GM23338 (cell line): ENCODE measurements around the gene ZNF446. TPM values are rescaled to one million over a fixed set of nuclear protein-coding genes. Genes with fewer than 3 reads are reported as not detected.

ENCODE experiments used
- ATAC-seq: fragments of 200-7000 bp; cut with Tn5 transposase; 3 replicates; pipeline ENCODE4 v1.9.1; 2020
- DNase-seq: peaks from one replicate; pipeline ENCODE4 v3.0.0-alpha.2; 2015; ENCODE audit warnings: low spot score
- H2AFZ ChIP-seq: fragments of 200-600 bp; sonication (generic); 2 replicates; pipeline ENCODE4 v1.8.0; 2016; ENCODE audit warnings: antibody characterized with exemption, mild to moderate bottlenecking, moderate library complexity
- H3F3A ChIP-seq: fragments of 200-600 bp; sonication (generic); replicated peaks from 2 replicates; pipeline ENCODE4 v1.8.0; 2017; ENCODE audit warnings: antibody characterized with exemption, mixed run types, low read depth
- H3K27ac ChIP-seq: fragments of 200-600 bp; sonication (generic); 2 replicates; pipeline ENCODE4 v1.6.1; 2016; ENCODE audit warnings: low read depth
- H3K27me3 ChIP-seq: fragments of 200-600 bp; sonication (generic); 2 replicates; pipeline ENCODE4 v1.8.0; 2016; ENCODE audit warnings: mild to moderate bottlenecking, mixed run types, moderate library complexity; ENCODE audit not compliant: insufficient read depth
- H3K36me3 ChIP-seq: fragments of 200-600 bp; sonication (generic); 2 replicates; pipeline ENCODE4 v1.8.0; 2016; ENCODE audit warnings: mild to moderate bottlenecking; ENCODE audit not compliant: insufficient read depth
- H3K4me1 ChIP-seq: fragments of 200-600 bp; sonication (generic); 2 replicates; pipeline ENCODE4 v1.8.0; 2016; ENCODE audit warnings: mild to moderate bottlenecking, moderate library complexity; ENCODE audit not compliant: insufficient read depth
- H3K4me2 ChIP-seq: fragments of 200-600 bp; sonication (generic); 2 replicates; pipeline ENCODE4 v1.7.1; 2017; ENCODE audit warnings: mixed run types
- H3K4me3 ChIP-seq: fragments of 200-600 bp; sonication (generic); 2 replicates; pipeline ENCODE4 v1.6.1; 2016; ENCODE audit warnings: mixed run types
- H3K79me2 ChIP-seq: fragments of 200-600 bp; sonication (generic); replicated peaks from 2 replicates; pipeline ENCODE4 v1.8.0; 2017; ENCODE audit warnings: mild to moderate bottlenecking; ENCODE audit not compliant: insufficient read depth
- H3K9me2 ChIP-seq: fragments of 200-600 bp; sonication (generic); 2 replicates; pipeline ENCODE4 v1.8.0; 2017; ENCODE audit not compliant: insufficient read depth
- H4K20me1 ChIP-seq: fragments of 200-600 bp; sonication (generic); replicated peaks from 2 replicates; pipeline ENCODE4 v1.8.0; 2017; ENCODE audit warnings: mild to moderate bottlenecking; ENCODE audit not compliant: insufficient read depth
- H3K27ac Mint-ChIP-seq: 2 replicates; pipeline ENCODE4 v1.8.0; 2020; ENCODE audit warnings: inconsistent platforms, mild to moderate bottlenecking, moderate library complexity, mixed read lengths
- H3K27me3 Mint-ChIP-seq: 3 replicates; pipeline ENCODE4 v1.8.0; 2022; ENCODE audit warnings: low read depth, mild to moderate bottlenecking, moderate library complexity, mixed read lengths, inconsistent platforms; ENCODE audit not compliant: insufficient read depth, poor library complexity
- H3K36me3 Mint-ChIP-seq: 3 replicates; pipeline ENCODE4 v1.8.0; 2021; ENCODE audit warnings: low read depth, mild to moderate bottlenecking, inconsistent platforms, moderate library complexity, mixed read lengths
- H3K4me1 Mint-ChIP-seq: 3 replicates; pipeline ENCODE4 v1.8.0; 2020; ENCODE audit warnings: mild to moderate bottlenecking, inconsistent platforms, mixed read lengths
- H3K4me3 Mint-ChIP-seq: 3 replicates; pipeline ENCODE4 v1.8.0; 2021; ENCODE audit warnings: moderate library complexity, mild to moderate bottlenecking, inconsistent platforms, mixed read lengths
- H3K9me3 Mint-ChIP-seq: 3 replicates; pipeline ENCODE4 v1.8.0; 2020; ENCODE audit warnings: moderate library complexity, mild to moderate bottlenecking, inconsistent platforms, mixed read lengths
- CREB1 ChIP-seq: fragments of 250-450 bp; sonication (Bioruptor Pico); IDR thresholded peaks from 2 replicates; pipeline ENCODE4 v1.5.0; 2020; ENCODE audit warnings: low read depth, mild to moderate bottlenecking, moderate library complexity
- EZH2 ChIP-seq: fragments of 200-600 bp; sonication (generic); IDR thresholded peaks from one replicate; pipeline ENCODE4 v1.8.0; 2017; ENCODE audit warnings: antibody characterized with exemption, mild to moderate bottlenecking, low read depth; ENCODE audit not compliant: unreplicated experiment
- EZH2phosphoT487 ChIP-seq: fragments of 200-600 bp; sonication (generic); IDR thresholded peaks from one replicate; pipeline ENCODE4 v1.8.1; 2018; ENCODE audit warnings: antibody characterized with exemption; ENCODE audit not compliant: unreplicated experiment
- POLR2AphosphoS5 ChIP-seq: IDR thresholded peaks from 2 replicates; pipeline ENCODE4 v1.6.1; 2016; ENCODE audit warnings: antibody characterized with exemption, low read depth
- STAT1 ChIP-seq: IDR thresholded peaks from one replicate; pipeline ENCODE4 v1.6.1; 2016; ENCODE audit warnings: antibody characterized with exemption; ENCODE audit not compliant: unreplicated experiment
- ZNF331 ChIP-seq: fragments of 250-450 bp; sonication (Bioruptor Pico); IDR thresholded peaks from 2 replicates; pipeline ENCODE4 v1.5.0; 2020; ENCODE audit warnings: low read depth, mild to moderate bottlenecking, moderate library complexity
- polyA plus RNA-seq: library from polyadenylated mRNA; unstranded; fragments of >200 nt; fragmentation: Nextera tagmentation; extraction: Ambion mirVana; gene quantifications from 2 replicates; pipeline ENCODE4 v1.2.1, GENCODE V29; 2016
- total RNA-seq: library from RNA; depleted of rRNA; stranded (reverse); fragments of >200 nt; shearing (Covaris generic); gene quantifications from 2 replicates; pipeline ENCODE4 v1.2.3, GENCODE V29; 2014
- TF ChIP-seq, protein P1 (sequence below): fragments of 250-450 bp; sonication (Bioruptor Pico); IDR thresholded peaks from 2 replicates; pipeline ENCODE4 v1.5.0; 2020; ENCODE audit warnings: mild to moderate bottlenecking, moderate library complexity
- TF ChIP-seq, protein P2 (sequence below), 2 experiments: fragments of 200-600 bp in 1 of 2; sonication (generic) in 1 of 2; conservative IDR thresholded peaks; 2 replicates each; pipeline versions ENCODE4 v1.5.1 to v1.6.1; 2016 to 2017; ENCODE audit warnings: antibody characterized with exemption in 2 of 2, low read depth in 2 of 2, mild to moderate bottlenecking in 2 of 2, moderate library complexity in 1 of 2

ZNF446 gene
- total and polyA plus RNA-seq, 2 experiments from 2014 or later, result 2.1 to 5.6 TPM

DNA sequence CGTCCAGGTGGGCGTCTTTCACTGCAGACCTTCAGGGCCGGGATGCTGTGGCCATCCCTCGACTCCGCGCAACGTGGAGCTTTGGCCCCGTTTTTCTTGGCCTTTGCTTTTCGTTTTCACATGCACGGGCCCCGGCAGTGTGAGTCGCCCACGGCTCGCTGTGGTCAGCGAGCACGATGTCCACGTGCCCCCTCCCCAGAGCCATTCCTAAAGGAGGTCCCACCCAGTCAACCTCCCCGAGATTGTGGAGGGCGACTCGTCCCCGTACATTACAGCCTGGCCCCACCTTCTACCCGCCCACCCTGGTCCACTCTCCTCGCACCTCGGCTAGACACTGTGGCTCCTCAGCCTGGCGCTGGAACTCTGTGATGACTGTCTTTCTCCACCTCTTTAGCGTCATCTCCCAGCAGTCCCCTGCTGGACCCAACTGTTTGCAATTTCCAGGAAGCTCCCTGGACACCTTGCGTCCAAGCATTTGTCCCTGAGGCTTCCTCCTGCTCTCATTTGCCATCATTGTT, 405 bp downstream of the ZNF446 start (continued):
- TF ChIP-seq, protein P1, sequence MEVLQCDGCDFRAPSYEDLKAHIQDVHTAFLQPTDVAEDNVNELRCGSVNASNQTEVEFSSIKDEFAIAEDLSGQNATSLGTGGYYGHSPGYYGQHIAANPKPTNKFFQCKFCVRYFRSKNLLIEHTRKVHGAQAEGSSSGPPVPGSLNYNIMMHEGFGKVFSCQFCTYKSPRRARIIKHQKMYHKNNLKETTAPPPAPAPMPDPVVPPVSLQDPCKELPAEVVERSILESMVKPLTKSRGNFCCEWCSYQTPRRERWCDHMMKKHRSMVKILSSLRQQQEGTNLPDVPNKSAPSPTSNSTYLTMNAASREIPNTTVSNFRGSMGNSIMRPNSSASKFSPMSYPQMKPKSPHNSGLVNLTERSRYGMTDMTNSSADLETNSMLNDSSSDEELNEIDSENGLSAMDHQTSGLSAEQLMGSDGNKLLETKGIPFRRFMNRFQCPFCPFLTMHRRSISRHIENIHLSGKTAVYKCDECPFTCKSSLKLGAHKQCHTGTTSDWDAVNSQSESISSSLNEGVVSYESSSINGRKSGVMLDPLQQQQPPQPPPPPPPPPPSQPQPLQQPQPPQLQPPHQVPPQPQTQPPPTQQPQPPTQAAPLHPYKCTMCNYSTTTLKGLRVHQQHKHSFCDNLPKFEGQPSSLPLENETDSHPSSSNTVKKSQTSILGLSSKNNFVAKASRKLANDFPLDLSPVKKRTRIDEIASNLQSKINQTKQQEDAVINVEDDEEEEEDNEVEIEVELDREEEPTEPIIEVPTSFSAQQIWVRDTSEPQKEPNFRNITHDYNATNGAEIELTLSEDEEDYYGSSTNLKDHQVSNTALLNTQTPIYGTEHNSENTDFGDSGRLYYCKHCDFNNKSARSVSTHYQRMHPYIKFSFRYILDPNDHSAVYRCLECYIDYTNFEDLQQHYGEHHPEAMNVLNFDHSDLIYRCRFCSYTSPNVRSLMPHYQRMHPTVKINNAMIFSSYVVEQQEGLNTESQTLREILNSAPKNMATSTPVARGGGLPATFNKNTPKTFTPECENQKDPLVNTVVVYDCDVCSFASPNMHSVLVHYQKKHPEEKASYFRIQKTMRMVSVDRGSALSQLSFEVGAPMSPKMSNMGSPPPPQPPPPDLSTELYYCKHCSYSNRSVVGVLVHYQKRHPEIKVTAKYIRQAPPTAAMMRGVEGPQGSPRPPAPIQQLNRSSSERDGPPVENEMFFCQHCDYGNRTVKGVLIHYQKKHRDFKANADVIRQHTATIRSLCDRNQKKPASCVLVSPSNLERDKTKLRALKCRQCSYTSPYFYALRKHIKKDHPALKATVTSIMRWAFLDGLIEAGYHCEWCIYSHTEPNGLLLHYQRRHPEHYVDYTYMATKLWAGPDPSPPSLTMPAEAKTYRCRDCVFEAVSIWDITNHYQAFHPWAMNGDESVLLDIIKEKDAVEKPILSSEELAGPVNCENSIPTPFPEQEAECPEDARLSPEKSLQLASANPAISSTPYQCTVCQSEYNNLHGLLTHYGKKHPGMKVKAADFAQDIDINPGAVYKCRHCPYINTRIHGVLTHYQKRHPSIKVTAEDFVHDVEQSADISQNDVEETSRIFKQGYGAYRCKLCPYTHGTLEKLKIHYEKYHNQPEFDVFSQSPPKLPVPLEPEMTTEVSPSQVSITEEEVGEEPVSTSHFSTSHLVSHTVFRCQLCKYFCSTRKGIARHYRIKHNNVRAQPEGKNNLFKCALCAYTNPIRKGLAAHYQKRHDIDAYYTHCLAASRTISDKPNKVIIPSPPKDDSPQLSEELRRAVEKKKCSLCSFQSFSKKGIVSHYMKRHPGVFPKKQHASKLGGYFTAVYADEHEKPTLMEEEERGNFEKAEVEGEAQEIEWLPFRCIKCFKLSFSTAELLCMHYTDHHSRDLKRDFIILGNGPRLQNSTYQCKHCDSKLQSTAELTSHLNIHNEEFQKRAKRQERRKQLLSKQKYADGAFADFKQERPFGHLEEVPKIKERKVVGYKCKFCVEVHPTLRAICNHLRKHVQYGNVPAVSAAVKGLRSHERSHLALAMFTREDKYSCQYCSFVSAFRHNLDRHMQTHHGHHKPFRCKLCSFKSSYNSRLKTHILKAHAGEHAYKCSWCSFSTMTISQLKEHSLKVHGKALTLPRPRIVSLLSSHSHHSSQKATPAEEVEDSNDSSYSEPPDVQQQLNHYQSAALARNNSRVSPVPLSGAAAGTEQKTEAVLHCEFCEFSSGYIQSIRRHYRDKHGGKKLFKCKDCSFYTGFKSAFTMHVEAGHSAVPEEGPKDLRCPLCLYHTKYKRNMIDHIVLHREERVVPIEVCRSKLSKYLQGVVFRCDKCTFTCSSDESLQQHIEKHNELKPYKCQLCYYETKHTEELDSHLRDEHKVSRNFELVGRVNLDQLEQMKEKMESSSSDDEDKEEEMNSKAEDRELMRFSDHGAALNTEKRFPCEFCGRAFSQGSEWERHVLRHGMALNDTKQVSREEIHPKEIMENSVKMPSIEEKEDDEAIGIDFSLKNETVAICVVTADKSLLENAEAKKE, result no peak
- no peak for TF ChIP-seq STAT1
- TF ChIP-seq ZNF331 (CRISPR knock-in tag), result no peak
- TF ChIP-seq CREB1, result no peak
- TF ChIP-seq EZH2phosphoT487, result no peak
- TF ChIP-seq EZH2, result no peak
- TF ChIP-seq POLR2AphosphoS5, result no peak

DNA sequence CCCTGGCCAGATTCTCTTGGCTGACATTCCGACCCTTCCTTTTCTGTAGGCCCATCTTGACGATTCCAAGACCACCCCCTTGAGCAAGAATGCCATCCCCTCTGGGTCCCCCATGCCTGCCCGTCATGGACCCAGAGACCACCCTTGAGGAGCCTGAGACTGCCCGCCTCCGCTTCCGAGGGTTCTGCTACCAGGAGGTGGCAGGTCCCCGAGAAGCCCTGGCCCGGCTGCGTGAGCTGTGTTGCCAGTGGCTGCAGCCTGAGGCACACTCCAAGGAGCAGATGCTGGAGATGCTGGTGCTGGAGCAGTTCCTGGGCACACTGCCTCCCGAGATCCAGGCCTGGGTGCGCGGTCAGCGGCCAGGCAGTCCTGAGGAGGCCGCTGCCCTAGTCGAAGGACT, 978 bp downstream of the ZNF446 start:
- Mint-ChIP-seq H3K4me3 (peak overlapping the region; percentile 93), H3K36me3 (peaks cover 8% of the 10 kb centered on the region), H3K27me3 (peaks cover 25% of the 10 kb centered on the region), H3K9me3 (no peaks in the 10 kb centered on the region; the same call in 2 of the 3 replicates), H3K27ac (peak overlapping the region; percentile 85), H3K4me1 (peaks cover 10% of the 10 kb centered on the region)
- ATAC-seq (no peak), DNase-seq (no peak)
- Histone ChIP-seq H3K79me2 (no peaks in the 10 kb centered on the region), H3K4me1 (peaks cover 4% of the 10 kb centered on the region; the same call in 1 of the 2 replicates), H3K27ac (no peak overlapping the region), H3K9me2 (no peaks in the 10 kb centered on the region), H2AFZ (no peak overlapping the region), H3K4me2 (peak overlapping the region; percentile 94), H4K20me1 (no peaks in the 10 kb centered on the region; the same call in 1 of the 2 replicates), H3K4me3 (peak overlapping the region; percentile 82), H3F3A (peaks cover 13% of the 10 kb centered on the region), H3K36me3 (no peaks in the 10 kb centered on the region), H3K27me3 (no peaks in the 10 kb centered on the region)
- TF ChIP-seq, protein P2, sequence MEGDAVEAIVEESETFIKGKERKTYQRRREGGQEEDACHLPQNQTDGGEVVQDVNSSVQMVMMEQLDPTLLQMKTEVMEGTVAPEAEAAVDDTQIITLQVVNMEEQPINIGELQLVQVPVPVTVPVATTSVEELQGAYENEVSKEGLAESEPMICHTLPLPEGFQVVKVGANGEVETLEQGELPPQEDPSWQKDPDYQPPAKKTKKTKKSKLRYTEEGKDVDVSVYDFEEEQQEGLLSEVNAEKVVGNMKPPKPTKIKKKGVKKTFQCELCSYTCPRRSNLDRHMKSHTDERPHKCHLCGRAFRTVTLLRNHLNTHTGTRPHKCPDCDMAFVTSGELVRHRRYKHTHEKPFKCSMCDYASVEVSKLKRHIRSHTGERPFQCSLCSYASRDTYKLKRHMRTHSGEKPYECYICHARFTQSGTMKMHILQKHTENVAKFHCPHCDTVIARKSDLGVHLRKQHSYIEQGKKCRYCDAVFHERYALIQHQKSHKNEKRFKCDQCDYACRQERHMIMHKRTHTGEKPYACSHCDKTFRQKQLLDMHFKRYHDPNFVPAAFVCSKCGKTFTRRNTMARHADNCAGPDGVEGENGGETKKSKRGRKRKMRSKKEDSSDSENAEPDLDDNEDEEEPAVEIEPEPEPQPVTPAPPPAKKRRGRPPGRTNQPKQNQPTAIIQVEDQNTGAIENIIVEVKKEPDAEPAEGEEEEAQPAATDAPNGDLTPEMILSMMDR (conservative IDR thresholded peaks at IDR 0.05; ENCODE audit: low read depth in 2 of 2), result no peak
- no peak for TF ChIP-seq ZNF331 (CRISPR knock-in tag)
